ENCODE data around the gene WNT9B. TPM values are rescaled to one million over a fixed set of nuclear protein-coding genes. Genes with fewer than 3 reads are reported as not detected.

Gene WNT9B
- polyA plus RNA-seq, 1 donor from 2014 or later, result not detected

- Histone ChIP-seq H3K4me3 (ENCODE audit: low read length) (no peak overlapping the region), H3K27ac (ENCODE audit: low read length) (no peak overlapping the region), H3F3A (ENCODE audit: insufficient read depth, low read length, poor library complexity, severe bottlenecking) (no peaks in the 10 kb centered on the region), H3K4me2 (ENCODE audit: low read length) (no peak overlapping the region), H3K9me2 (ENCODE audit: insufficient read depth, low read length) (no peaks in the 10 kb centered on the region), H3K9ac (ENCODE audit: low read length) (no peak overlapping the region), H4K20me1 (ENCODE audit: insufficient read depth) (no peaks in the 10 kb centered on the region), H3K36me3 (ENCODE audit: insufficient read depth, low read length) (no peaks in the 10 kb centered on the region), H3K9me3 (ENCODE audit: low read length) (no peaks in the 10 kb centered on the region), H2AFZ (ENCODE audit: low read depth, low read length) (no peak overlapping the region), H3K79me2 (replicated peaks; ENCODE audit: insufficient read depth, low read length) (no peaks in the 10 kb centered on the region), H3K27me3 (ENCODE audit: insufficient read depth, low read depth, low read length) (no peaks in the 10 kb centered on the region)
- TF ChIP-seq RAD21 (conservative IDR thresholded peaks at IDR 0.05), result no peak
- TF ChIP-seq POLR2AphosphoS5 (IDR thresholded peaks at IDR 0.05), result no peak
Measured at GRCh38 chr17:46910179-46910927, 59.0 kb downstream of the WNT9B start.

GRCh38 chr17:46911311-46911710, 59.9 kb downstream of the WNT9B start:
- Histone ChIP-seq H2AFZ (ENCODE audit: low read depth, low read length) (no peak overlapping the region), H3K9me3 (ENCODE audit: low read length) (no peaks in the 10 kb centered on the region), H3K36me3 (ENCODE audit: insufficient read depth, low read length) (no peaks in the 10 kb centered on the region), H3F3A (ENCODE audit: insufficient read depth, low read length, poor library complexity, severe bottlenecking) (no peaks in the 10 kb centered on the region), H3K79me2 (replicated peaks; ENCODE audit: insufficient read depth, low read length) (no peaks in the 10 kb centered on the region), H4K20me1 (ENCODE audit: insufficient read depth) (no peaks in the 10 kb centered on the region), H3K4me2 (ENCODE audit: low read length) (no peak overlapping the region), H3K9me2 (ENCODE audit: insufficient read depth, low read length) (no peaks in the 10 kb centered on the region), H3K27me3 (ENCODE audit: insufficient read depth, low read depth, low read length) (no peaks in the 10 kb centered on the region), H3K9ac (ENCODE audit: low read length) (no peak overlapping the region), H3K27ac (ENCODE audit: low read length) (no peak overlapping the region), H3K4me3 (ENCODE audit: low read length) (no peak overlapping the region)
- TF ChIP-seq TAF1 (IDR thresholded peaks at IDR 0.05; ENCODE audit: low read depth) (no peak), CTCF (IDR thresholded peaks at IDR 0.05; ENCODE audit: poor library complexity, severe bottlenecking) (no peak), EZH2 (IDR thresholded peaks at IDR 0.05; ENCODE audit: borderline replicate concordance, insufficient read depth, low read length, poor library complexity, severe bottlenecking) (no peak), SMC3 (conservative IDR thresholded peaks at IDR 0.05; ENCODE audit: poor library complexity) (no peak), MXI1 (conservative IDR thresholded peaks at IDR 0.05; ENCODE audit: poor library complexity, severe bottlenecking) (no peak), REST (IDR thresholded peaks at IDR 0.05; ENCODE audit: borderline replicate concordance) (no peak), RAD21 (conservative IDR thresholded peaks at IDR 0.05) (no peak), POLR2AphosphoS5 (IDR thresholded peaks at IDR 0.05) (no peak)

GRCh38 chr17:46915596-46915995, 64.2 kb downstream of the WNT9B start:
- no peak overlapping the region for H3K4me3 ChIP-seq (ENCODE audit: low read length)
- H3K27ac ChIP-seq (ENCODE audit: low read length), result no peak overlapping the region
- TF ChIP-seq MXI1 (conservative IDR thresholded peaks at IDR 0.05; ENCODE audit: poor library complexity, severe bottlenecking), result no peak
- TF ChIP-seq RAD21 (conservative IDR thresholded peaks at IDR 0.05), result no peak
- TF ChIP-seq EZH2 (IDR thresholded peaks at IDR 0.05; ENCODE audit: borderline replicate concordance, insufficient read depth, low read length, poor library complexity, severe bottlenecking), result no peak
- TF ChIP-seq POLR2AphosphoS5 (IDR thresholded peaks at IDR 0.05), result no peak
- no peak for TF ChIP-seq EP300 (conservative IDR thresholded peaks at IDR 0.05; ENCODE audit: poor library complexity, severe bottlenecking)
- no peak for TF ChIP-seq CTCF (IDR thresholded peaks at IDR 0.05; ENCODE audit: poor library complexity, severe bottlenecking)
- TF ChIP-seq REST (IDR thresholded peaks at IDR 0.05; ENCODE audit: borderline replicate concordance), result no peak
- no peak for TF ChIP-seq TAF1 (IDR thresholded peaks at IDR 0.05; ENCODE audit: low read depth)
- no peak for TF ChIP-seq SMC3 (conservative IDR thresholded peaks at IDR 0.05; ENCODE audit: poor library complexity)
- H3K36me3 ChIP-seq (ENCODE audit: insufficient read depth, low read length), result no peaks in the 10 kb centered on the region
- no peak overlapping the region for H3K4me2 ChIP-seq (ENCODE audit: low read length)
- H3K79me2 ChIP-seq (replicated peaks; ENCODE audit: insufficient read depth, low read length), result no peaks in the 10 kb centered on the region
- no peak overlapping the region for H3K9ac ChIP-seq (ENCODE audit: low read length)
- no peaks in the 10 kb centered on the region for H3K27me3 ChIP-seq (ENCODE audit: insufficient read depth, low read depth, low read length)
- H3K9me3 ChIP-seq (ENCODE audit: low read length), result no peaks in the 10 kb centered on the region
- no peaks in the 10 kb centered on the region for H3F3A ChIP-seq (ENCODE audit: insufficient read depth, low read length, poor library complexity, severe bottlenecking)
- no peaks in the 10 kb centered on the region for H3K9me2 ChIP-seq (ENCODE audit: insufficient read depth, low read length)
- H4K20me1 ChIP-seq (ENCODE audit: insufficient read depth), result no peaks in the 10 kb centered on the region
- H2AFZ ChIP-seq (ENCODE audit: low read depth, low read length), result no peak overlapping the region
